ENCODE measurements around the gene LIF.

LIF gene

GRCh38 chr22:30245985-30246813 lies at the start of gene LIF:
Gene LIF, minus strand, starts transcription at chr22:30246759. Its CDS starts 64 bp downstream, at chr22:30246695.
- DNase-seq (ENCODE audit: low read depth in 3 of 3, low spot score in 1 of 3) = peak in 1 of 3 donors; percentile 49

DNA sequence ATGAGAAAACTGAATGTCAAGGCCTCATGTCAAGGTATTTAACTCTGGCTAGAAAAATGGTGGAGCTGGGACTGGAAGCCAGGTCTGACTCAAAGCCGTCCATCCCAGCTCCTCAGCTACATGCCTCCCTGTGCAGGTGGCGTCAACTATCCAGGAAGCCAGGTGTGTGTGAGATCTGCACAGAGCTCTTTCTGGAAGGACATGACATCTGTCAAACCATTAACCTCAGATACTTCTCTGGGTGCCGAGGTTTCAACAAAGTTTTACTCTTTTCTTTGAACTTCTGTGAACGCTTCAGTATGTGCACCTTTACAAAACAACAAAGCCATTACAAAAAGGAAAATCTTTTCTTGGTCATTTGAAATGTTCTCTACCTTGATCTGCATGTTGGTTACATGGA lies 49.8 kb upstream of the LIF start:
- DNase-seq (ENCODE audit: low read depth in 3 of 3, low spot score in 1 of 3) = no peak

- no peak for DNase-seq (ENCODE audit: low read depth in 3 of 3, low spot score in 1 of 3)
Observed at GRCh38 chr22:30295576-30295975, 49.0 kb upstream of the LIF start.

GRCh38 chr22:30294830-30295229 lies 48.3 kb upstream of the LIF start:
- no peak for DNase-seq (ENCODE audit: low read depth in 3 of 3, low spot score in 1 of 3)

GRCh38 chr22:30294066-30294465 lies 47.5 kb upstream of the LIF start:
- DNase-seq (ENCODE audit: low read depth in 3 of 3, low spot score in 1 of 3) = no peak

DNA sequence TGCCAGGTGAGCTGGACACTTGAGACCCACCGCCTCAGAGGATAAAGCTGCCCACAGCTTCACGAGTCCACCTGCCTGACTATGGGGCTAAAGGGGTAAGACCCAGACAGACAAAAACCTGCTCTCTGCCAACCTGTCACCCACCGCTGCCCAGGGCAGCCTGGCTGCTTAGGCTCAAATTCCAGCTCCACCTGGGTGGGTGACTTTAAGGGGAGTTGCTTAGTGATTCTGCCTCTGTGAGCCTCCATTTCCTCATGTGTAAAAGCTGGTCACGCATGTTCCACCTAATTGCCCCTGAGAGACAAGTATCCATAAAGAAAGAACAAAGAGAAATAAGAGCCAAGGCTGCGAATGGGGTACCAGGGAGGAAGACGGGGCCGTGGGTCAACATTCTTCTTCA lies 46.5 kb upstream of the LIF start:
- DNase-seq (ENCODE audit: low read depth in 3 of 3, low spot score in 1 of 3) = no peak

DNA sequence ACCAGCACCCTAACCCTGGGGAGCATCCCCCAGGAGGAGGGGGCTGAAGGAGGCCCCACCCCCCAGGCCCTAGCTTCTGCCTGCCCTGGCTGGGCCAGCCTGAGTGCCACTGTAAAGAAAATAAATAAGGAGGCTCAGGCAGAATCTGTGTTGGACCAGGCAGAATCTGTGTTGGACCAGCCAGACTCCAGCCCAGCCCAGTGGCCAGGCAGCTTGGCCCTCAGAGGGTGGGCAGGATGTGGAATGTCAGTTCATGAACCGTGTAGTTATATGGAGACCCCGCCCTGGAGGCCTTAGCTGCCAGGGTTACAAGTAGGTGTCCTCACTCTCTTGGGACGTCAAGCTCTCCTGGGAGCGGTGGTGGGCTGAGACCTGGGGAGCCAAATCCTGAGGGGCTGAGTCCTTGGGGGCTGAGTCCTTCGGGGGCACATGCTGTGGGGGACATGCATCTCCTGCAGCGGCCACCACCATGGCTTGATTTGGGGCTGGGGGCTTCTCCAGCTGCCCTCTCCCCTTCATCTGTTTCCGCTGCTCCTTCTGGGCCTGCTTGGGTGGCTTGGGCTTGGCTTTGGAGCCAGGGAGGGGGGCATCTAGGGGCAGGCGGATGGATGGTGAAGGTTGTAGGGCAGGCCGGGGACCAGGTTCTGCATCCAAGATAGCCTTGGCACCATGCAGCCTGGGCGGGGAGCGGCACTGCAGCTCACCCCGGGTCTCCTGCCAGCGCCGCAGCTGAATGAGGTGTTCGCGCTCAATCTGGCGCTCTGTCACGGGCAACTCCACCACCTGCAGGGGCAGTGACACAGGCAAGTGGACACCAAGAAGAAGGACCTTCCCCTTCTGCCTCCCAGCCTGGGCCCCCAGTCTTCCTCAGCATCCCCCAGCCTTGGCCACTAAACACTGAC lies 45.8 kb upstream of the LIF start:
- no peak for DNase-seq (ENCODE audit: low read depth in 3 of 3, low spot score in 1 of 3)

DNA sequence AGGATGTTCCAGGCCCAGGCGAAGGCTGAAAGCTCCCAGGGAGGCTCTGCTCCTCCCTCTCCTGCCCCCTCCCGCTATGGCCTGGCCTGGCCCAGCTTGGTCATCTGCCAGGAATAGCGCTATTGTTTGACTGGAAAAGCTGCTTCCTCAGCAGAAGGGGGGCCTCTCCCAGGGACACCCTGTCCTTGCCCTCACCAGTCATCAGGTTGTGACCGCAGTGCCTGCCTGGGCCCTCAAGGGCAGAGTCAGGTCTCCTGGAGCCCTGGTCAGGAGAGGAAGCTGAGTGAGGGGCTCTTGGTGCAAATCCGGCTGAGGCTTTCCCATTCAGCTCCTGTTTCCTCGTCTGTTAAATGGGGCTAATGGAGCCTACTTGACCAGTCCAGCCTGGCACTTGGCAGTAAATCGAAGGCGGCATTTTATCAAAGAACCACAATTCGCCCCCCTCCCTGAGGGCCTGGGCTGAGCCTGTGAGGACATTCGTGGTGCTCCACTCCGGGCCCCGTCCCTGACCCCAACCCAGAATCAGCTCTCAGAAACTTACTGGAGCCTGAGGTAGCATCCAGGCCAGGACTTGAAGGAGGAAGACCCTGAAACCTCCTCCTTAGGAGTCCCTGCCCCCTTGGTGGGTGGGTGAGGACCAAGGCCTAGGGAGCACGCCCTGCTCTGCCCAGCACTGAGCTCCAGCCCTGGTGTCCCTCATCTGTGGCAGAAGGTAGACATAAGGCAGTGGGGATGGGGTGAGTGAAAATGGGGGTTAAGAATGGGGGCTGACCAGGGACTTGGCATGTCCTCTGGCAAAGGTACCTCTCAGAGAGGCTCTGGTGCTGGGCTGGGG lies 44.7 kb upstream of the LIF start:
- DNase-seq (ENCODE audit: low read depth in 3 of 3, low spot score in 1 of 3) = no peak

DNA sequence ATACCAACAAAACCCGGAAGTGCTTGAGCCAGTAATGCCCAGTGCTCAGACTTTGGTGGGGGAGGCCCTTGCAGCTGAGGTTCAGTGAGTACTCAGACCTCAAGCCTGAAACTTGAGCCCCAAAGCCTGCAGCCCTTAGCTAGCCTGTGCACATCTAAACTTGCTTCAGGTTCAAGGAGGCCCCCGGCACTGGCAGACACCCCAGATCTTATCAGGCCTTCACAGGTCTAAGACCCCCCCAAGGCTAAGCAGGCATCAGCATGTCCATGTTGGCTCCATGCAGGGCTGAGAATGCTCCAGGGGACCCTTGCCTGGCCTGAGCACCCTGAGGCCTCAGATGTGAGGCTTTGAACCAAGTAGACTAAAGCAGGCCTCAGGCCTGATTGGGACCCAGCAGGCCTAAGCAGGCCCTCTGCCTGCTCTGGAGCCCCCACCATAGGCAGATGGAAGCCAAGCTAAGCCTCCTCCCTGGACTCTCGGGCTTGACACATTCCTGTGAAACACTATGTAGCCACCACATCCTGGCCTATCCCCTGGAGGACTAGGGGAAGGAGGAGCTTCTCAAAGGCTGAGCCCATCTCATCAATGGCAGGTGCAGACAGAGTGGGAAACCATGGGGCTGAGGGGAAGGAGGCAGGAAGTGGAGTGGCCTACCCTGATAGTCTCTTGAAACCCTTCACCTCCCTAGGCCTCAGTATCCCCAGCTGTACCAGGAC lies 43.9 kb upstream of the LIF start:
- DNase-seq (ENCODE audit: low read depth in 3 of 3, low spot score in 1 of 3) = no peak

DNA sequence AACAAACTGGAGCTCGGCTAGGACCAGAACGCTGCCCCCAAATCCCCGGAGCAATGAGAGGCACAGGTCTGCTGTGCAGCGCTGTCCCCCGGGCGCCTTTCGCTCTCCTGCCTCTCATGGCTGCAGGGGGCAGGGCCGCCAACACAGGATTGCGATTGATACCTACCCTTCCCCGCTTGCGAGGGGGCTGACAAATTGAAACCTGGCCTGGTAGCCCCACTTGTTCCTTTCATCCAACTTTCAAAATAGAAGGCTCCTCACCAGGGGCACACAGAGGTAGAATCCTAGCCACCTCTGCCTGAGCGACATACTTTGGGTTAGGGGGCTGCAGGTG lies 43.4 kb upstream of the LIF start:
- DNase-seq (ENCODE audit: low read depth in 3 of 3, low spot score in 1 of 3) = no peak

GRCh38 chr22:30289141-30289979 lies 42.8 kb upstream of the LIF start, which contains the start of gene CASTOR1:
Gene CASTOR1, minus strand, starts transcription at chr22:30289505. Its CDS starts 8 bp downstream, at chr22:30289497.
- peak; percentile 56 to 84 (median 67) for DNase-seq (ENCODE audit: low read depth in 3 of 3, low spot score in 1 of 3)

GRCh38 chr22:30288419-30289140 lies 42.0 kb upstream of the LIF start:
- no peak for DNase-seq (ENCODE audit: low read depth in 3 of 3, low spot score in 1 of 3)

DNA sequence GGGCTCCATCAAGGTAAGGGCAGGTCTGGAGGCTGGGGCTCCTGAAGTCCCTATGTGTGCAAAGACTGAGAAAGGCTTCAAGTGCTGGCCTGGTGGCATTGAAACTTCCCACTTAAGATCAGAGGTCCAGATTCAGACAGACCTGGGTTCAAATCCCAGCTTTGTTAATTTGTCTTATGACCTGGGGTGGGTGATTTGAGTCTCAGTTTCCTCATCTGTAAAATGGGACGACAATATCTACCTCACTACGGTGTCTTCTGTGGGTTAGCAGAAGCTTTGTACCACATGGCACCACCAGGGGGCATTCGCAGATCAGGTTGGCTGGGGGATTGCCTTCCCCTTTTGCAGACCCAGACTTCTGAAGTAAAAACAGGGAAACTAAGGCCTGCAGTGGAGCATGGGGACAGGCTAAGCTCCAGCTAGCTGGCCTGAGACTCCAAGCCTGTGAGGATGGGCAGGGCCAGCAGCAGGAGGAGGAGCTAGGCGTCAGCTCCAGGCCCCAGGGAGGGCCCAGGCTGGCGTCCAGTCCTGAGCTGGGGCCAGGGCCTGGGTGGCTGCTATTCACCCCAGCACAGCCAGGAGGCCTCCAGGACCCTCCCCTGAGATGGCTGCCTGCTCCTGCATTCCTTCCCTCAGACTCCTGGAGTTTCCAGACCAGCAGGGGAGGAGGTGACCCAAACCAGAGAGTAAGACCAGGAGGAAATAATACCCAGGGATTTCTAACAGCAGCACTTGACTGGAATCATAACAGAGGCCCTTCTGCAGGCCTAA lies 41.3 kb upstream of the LIF start:
- peak; percentile 78 to 83 (median 81) for DNase-seq (ENCODE audit: low read depth in 3 of 3, low spot score in 1 of 3)

DNA sequence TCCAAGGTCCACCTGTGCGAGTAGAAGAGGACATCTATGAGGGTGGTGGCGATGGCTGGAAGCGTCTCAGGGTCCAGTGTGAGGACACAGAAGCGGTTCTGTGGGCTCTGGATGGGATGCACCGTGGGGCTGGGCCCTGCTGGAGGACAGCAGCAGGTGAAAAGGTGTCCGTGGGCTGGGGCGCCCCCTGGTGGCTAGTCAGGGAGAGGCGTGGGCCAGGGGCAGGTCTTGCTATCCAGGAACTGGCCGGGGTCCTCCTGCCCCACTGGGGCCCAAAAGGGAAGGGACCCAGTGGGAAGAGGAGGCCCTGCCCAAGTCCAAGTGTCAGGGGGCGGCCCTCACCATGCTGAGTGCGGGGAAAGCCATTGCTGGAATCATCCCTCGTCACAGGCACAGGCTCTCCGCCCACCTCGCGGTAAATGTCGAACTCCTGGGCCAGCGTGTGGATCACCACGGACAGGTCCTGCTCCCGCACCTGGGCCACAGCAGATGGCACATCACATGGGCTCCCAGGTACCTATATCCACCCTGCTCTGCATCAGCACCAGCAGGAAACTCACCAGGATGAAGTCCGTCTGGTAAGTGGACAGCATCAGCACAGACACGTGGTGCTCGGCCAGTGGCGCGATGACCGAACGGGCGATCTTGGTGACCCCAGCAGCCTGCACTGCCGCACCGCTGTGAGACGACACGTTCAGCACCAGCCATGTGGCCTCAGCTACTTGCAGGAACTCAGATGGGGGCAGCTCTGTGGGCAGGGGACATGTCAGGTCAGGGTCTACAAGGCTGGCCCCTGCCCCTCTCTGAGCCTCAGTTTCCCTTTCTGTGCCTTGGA lies 40.5 kb upstream of the LIF start:
- DNase-seq (ENCODE audit: low read depth in 3 of 3, low spot score in 1 of 3) = peak; percentile 68 to 92 (median 79)

DNA sequence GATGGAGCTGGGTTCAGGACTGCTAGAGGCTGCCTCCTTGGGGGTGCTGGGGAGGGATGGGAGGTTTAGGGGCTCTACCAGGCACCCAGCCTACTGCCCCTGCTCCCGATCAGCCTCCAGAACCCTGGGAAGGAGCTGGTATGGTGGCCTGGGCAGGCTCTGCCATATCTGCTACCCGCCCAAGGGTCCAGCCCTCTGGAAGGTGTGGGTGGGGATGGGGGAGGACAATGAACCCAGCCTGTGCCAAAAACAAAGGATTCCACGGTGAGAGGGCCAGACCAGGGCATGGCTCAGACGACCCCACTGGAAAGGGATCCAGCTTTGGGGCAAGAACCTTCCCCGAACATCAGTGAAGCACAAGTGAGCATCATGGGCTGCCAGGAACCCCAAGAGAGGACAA lies 39.8 kb upstream of the LIF start:
- DNase-seq (ENCODE audit: low read depth in 3 of 3, low spot score in 1 of 3) = no peak

DNA sequence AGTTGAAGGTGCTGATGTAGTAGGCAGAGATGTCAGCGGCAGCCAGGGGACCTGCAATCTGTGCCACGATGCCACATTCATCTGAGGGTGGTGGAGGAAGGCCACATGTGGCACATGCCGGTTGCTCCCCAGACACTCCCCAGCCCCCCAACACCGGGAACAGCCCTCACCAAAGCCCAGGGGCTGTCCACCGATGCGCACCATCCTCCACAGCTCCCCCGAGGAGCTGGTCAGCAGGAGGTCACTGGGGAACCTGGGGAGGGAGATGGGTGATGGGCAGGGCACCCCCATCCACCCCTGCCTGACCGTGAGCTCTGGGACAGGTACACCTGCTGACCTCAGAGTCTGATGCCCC lies 39.3 kb upstream of the LIF start:
- DNase-seq (ENCODE audit: low read depth in 3 of 3, low spot score in 1 of 3) = no peak

GRCh38 chr22:30285176-30285845 lies 38.8 kb upstream of the LIF start:
- no peak for DNase-seq (ENCODE audit: low read depth in 3 of 3, low spot score in 1 of 3)

Measured in stimulated activated CD4-positive, alpha-beta T cell treated with anti-CD3 and anti-CD28 coated beads, TNF-alpha, amount 100 ng/mL, for 1 hour (primary cell).